Karpas-422 (cell line): ENCODE results near the gene KLF7. TPM values are rescaled to one million over a fixed set of nuclear protein-coding genes. Genes with fewer than 3 reads are reported as not detected.

Source experiments
- DNase-seq: peaks from one replicate; pipeline ENCODE4 v3.0.0-alpha.2; 2015
- H2AFZ ChIP-seq: fragments of 200-600 bp; sonication (generic); 2 replicates; pipeline ENCODE4 v1.6.1; 2014; ENCODE audit warnings: antibody characterized with exemption, low read length, mixed read lengths
- H3K27ac ChIP-seq: fragments of 200-600 bp; sonication (generic); 2 replicates; pipeline ENCODE4 v1.5.1; 2014; ENCODE audit warnings: mild to moderate bottlenecking, low read length, moderate library complexity
- H3K27me3 ChIP-seq: fragments of 200-600 bp; sonication (generic); 2 replicates; pipeline ENCODE4 v1.6.1; 2014; ENCODE audit warnings: low read length, mixed read lengths
- H3K36me3 ChIP-seq: fragments of 200-600 bp; sonication (generic); 2 replicates; pipeline ENCODE4 v1.6.1; 2014; ENCODE audit warnings: low read length, mixed read lengths; ENCODE audit not compliant: insufficient read depth
- H3K4me1 ChIP-seq: fragments of 200-600 bp; sonication (generic); 2 replicates; pipeline ENCODE4 v1.6.1; 2014; ENCODE audit warnings: mild to moderate bottlenecking, low read length, mixed read lengths
- H3K4me2 ChIP-seq: fragments of 200-600 bp; sonication (generic); 2 replicates; pipeline ENCODE4 v1.6.1; 2014; ENCODE audit warnings: low read length, low read depth, mild to moderate bottlenecking; ENCODE audit not compliant: poor library complexity, severe bottlenecking
- H3K4me3 ChIP-seq: fragments of 200-600 bp; sonication (generic); 2 replicates; pipeline ENCODE4 v1.5.1; 2014; ENCODE audit warnings: mild to moderate bottlenecking, antibody characterized with exemption, low read length, mixed read lengths
- H3K79me2 ChIP-seq: fragments of 200-600 bp; sonication (generic); 2 replicates; pipeline ENCODE4 v1.6.1; 2014; ENCODE audit warnings: mild to moderate bottlenecking, low read length, mixed read lengths
- H3K9ac ChIP-seq: fragments of 200-600 bp; sonication (generic); 2 replicates; pipeline ENCODE4 v1.6.0; 2014; ENCODE audit warnings: low read length
- H3K9me2 ChIP-seq: fragments of 200-600 bp; sonication (generic), shearing (Covaris generic); replicated peaks from 2 replicates; pipeline ENCODE4 v1.6.0; 2014; ENCODE audit warnings: mild to moderate bottlenecking, low read length, moderate library complexity; ENCODE audit not compliant: insufficient read depth
- H3K9me3 ChIP-seq: fragments of 300-700, 200-600 bp; sonication (generic); 2 replicates; pipeline ENCODE4 v1.6.1; 2014; ENCODE audit warnings: low read length, mixed read lengths
- H4K20me1 ChIP-seq: fragments of 200-600 bp; sonication (generic); 2 replicates; pipeline ENCODE4 v1.6.1; 2014; ENCODE audit warnings: mild to moderate bottlenecking, antibody characterized with exemption, low read length, low read depth; ENCODE audit not compliant: insufficient read depth
- total RNA-seq: library from RNA; depleted of rRNA; stranded (reverse); fragments of >200 nt; shearing (Covaris generic); gene quantifications from 2 replicates; pipeline ENCODE4 v1.2.3, GENCODE V29; 2014; ENCODE audit warnings: low replicate concordance

The KLF7 gene
- total RNA-seq, 1 experiment from 2014 or later = 8.8 TPM

- Histone ChIP-seq H3K9ac (no peak overlapping the region), H3K4me2 (no peak overlapping the region), H3K27me3 (no peaks in the 10 kb centered on the region), H3K36me3 (no peaks in the 10 kb centered on the region), H3K9me3 (no peaks in the 10 kb centered on the region), H3K4me3 (no peak overlapping the region), H3K79me2 (no peaks in the 10 kb centered on the region), H3K9me2 (no peaks in the 10 kb centered on the region), H2AFZ (no peak overlapping the region), H3K4me1 (peaks cover 14% of the 10 kb centered on the region), H4K20me1 (no peaks in the 10 kb centered on the region), H3K27ac (no peak overlapping the region)
- DNase-seq = no peak
Measured at GRCh38 chr2:207111757-207112156, 54.0 kb downstream of the KLF7 start.

GRCh38 chr2:207110715-207111114 is 55.0 kb downstream of the KLF7 start:
- Histone ChIP-seq H3K9me2 (no peaks in the 10 kb centered on the region), H3K4me3 (no peak overlapping the region), H3K4me1 (peaks cover 14% of the 10 kb centered on the region), H3K36me3 (no peaks in the 10 kb centered on the region), H2AFZ (no peak overlapping the region), H3K27ac (no peak overlapping the region), H3K9ac (no peak overlapping the region), H3K4me2 (no peak overlapping the region), H3K79me2 (no peaks in the 10 kb centered on the region), H4K20me1 (no peaks in the 10 kb centered on the region), H3K27me3 (no peaks in the 10 kb centered on the region), H3K9me3 (no peaks in the 10 kb centered on the region)
- DNase-seq = no peak

GRCh38 chr2:207110310-207110709 is 55.4 kb downstream of the KLF7 start:
- no peaks in the 10 kb centered on the region for H4K20me1 ChIP-seq
- no peaks in the 10 kb centered on the region for H3K9me3 ChIP-seq
- no peaks in the 10 kb centered on the region for H3K27me3 ChIP-seq
- H3K27ac ChIP-seq = no peak overlapping the region
- H3K4me1 ChIP-seq = peaks cover 14% of the 10 kb centered on the region
- no peak overlapping the region for H2AFZ ChIP-seq
- no peaks in the 10 kb centered on the region for H3K79me2 ChIP-seq
- DNase-seq = no peak
- no peak overlapping the region for H3K4me2 ChIP-seq
- no peak overlapping the region for H3K9ac ChIP-seq
- H3K9me2 ChIP-seq = no peaks in the 10 kb centered on the region
- no peak overlapping the region for H3K4me3 ChIP-seq
- H3K36me3 ChIP-seq = no peaks in the 10 kb centered on the region

GRCh38 chr2:207109768-207110167 is 56.0 kb downstream of the KLF7 start:
- no peaks in the 10 kb centered on the region for H3K27me3 ChIP-seq
- no peaks in the 10 kb centered on the region for H3K9me2 ChIP-seq
- H3K9me3 ChIP-seq = no peaks in the 10 kb centered on the region
- H3K9ac ChIP-seq = no peak overlapping the region
- no peaks in the 10 kb centered on the region for H3K79me2 ChIP-seq
- H3K4me3 ChIP-seq = no peak overlapping the region
- no peaks in the 10 kb centered on the region for H4K20me1 ChIP-seq
- H3K4me1 ChIP-seq = peaks cover 14% of the 10 kb centered on the region
- no peak overlapping the region for H2AFZ ChIP-seq
- no peak overlapping the region for H3K4me2 ChIP-seq
- DNase-seq = no peak
- H3K36me3 ChIP-seq = no peaks in the 10 kb centered on the region
- no peak overlapping the region for H3K27ac ChIP-seq

GRCh38 chr2:207108440-207108839 is 57.3 kb downstream of the KLF7 start:
- Histone ChIP-seq H4K20me1 (no peaks in the 10 kb centered on the region), H3K4me3 (no peak overlapping the region), H2AFZ (no peak overlapping the region), H3K9me2 (no peaks in the 10 kb centered on the region), H3K4me2 (no peak overlapping the region), H3K27me3 (no peaks in the 10 kb centered on the region), H3K36me3 (no peaks in the 10 kb centered on the region), H3K9ac (no peak overlapping the region), H3K4me1 (peaks cover 14% of the 10 kb centered on the region), H3K27ac (no peak overlapping the region), H3K9me3 (no peaks in the 10 kb centered on the region), H3K79me2 (no peaks in the 10 kb centered on the region)
- no peak for DNase-seq

GRCh38 chr2:207107551-207107950 is 58.2 kb downstream of the KLF7 start:
- no peaks in the 10 kb centered on the region for H3K9me3 ChIP-seq
- no peak overlapping the region for H3K4me3 ChIP-seq
- H3K9ac ChIP-seq = no peak overlapping the region
- H3K36me3 ChIP-seq = no peaks in the 10 kb centered on the region
- H2AFZ ChIP-seq = no peak overlapping the region
- no peaks in the 10 kb centered on the region for H3K9me2 ChIP-seq
- peaks cover 6% of the 10 kb centered on the region for H3K4me1 ChIP-seq
- no peaks in the 10 kb centered on the region for H4K20me1 ChIP-seq
- no peak overlapping the region for H3K27ac ChIP-seq
- no peaks in the 10 kb centered on the region for H3K79me2 ChIP-seq
- no peaks in the 10 kb centered on the region for H3K27me3 ChIP-seq
- DNase-seq = no peak
- no peak overlapping the region for H3K4me2 ChIP-seq

- H3K4me3 ChIP-seq = no peak overlapping the region
- no peaks in the 10 kb centered on the region for H3K27me3 ChIP-seq
- H3K4me2 ChIP-seq = no peak overlapping the region
- no peak overlapping the region for H2AFZ ChIP-seq
- no peaks in the 10 kb centered on the region for H4K20me1 ChIP-seq
- no peaks in the 10 kb centered on the region for H3K36me3 ChIP-seq
- H3K79me2 ChIP-seq = no peaks in the 10 kb centered on the region
- no peaks in the 10 kb centered on the region for H3K9me3 ChIP-seq
- no peaks in the 10 kb centered on the region for H3K9me2 ChIP-seq
- no peak overlapping the region for H3K9ac ChIP-seq
- no peak for DNase-seq
- H3K27ac ChIP-seq = no peak overlapping the region
- H3K4me1 ChIP-seq = peaks cover 2% of the 10 kb centered on the region
Measured at GRCh38 chr2:207107131-207107530, 58.6 kb downstream of the KLF7 start.

GRCh38 chr2:207103132-207103531 is 62.6 kb downstream of the KLF7 start:
- Histone ChIP-seq H3K79me2 (no peaks in the 10 kb centered on the region), H3K27ac (no peak overlapping the region), H2AFZ (no peak overlapping the region), H3K4me1 (no peaks in the 10 kb centered on the region), H3K36me3 (no peaks in the 10 kb centered on the region), H3K4me2 (no peak overlapping the region), H3K9me2 (no peaks in the 10 kb centered on the region), H3K27me3 (no peaks in the 10 kb centered on the region), H3K4me3 (no peak overlapping the region), H4K20me1 (no peaks in the 10 kb centered on the region; the same call in 1 of the 2 replicates), H3K9ac (no peak overlapping the region), H3K9me3 (no peaks in the 10 kb centered on the region)
- no peak for DNase-seq

GRCh38 chr2:207101984-207102383 is 63.8 kb downstream of the KLF7 start:
- H3K4me3 ChIP-seq = no peak overlapping the region
- H3K27me3 ChIP-seq = no peaks in the 10 kb centered on the region
- no peak overlapping the region for H2AFZ ChIP-seq
- DNase-seq = no peak
- H3K36me3 ChIP-seq = no peaks in the 10 kb centered on the region
- H3K9me3 ChIP-seq = no peaks in the 10 kb centered on the region
- no peak overlapping the region for H3K9ac ChIP-seq
- no peak overlapping the region for H3K27ac ChIP-seq
- H4K20me1 ChIP-seq = no peaks in the 10 kb centered on the region; the same call in 1 of the 2 replicates
- no peaks in the 10 kb centered on the region for H3K79me2 ChIP-seq
- H3K9me2 ChIP-seq = no peaks in the 10 kb centered on the region
- H3K4me1 ChIP-seq = no peaks in the 10 kb centered on the region
- H3K4me2 ChIP-seq = no peak overlapping the region
